Neural progenitor cell (in vitro differentiated cells): ENCODE data around the gene DNAH7. TPM values are rescaled to one million over a fixed set of nuclear protein-coding genes. Genes with fewer than 3 reads are reported as not detected.
"Not testable (repeated sequence)": the region's sequence is repeated elsewhere in the genome, so short reads cannot be mapped to it uniquely, and the experiment has no call there.

ENCODE experiments used
- DNase-seq: peaks from one replicate; pipeline ENCODE4 v3.0.0-alpha.2; 2016; ENCODE audit warnings: low spot score
- H2AFZ ChIP-seq: fragments of 200-600 bp; sonication (generic); replicated peaks from 2 replicates; pipeline ENCODE4 v1.6.1; 2016; ENCODE audit warnings: antibody characterized with exemption
- H3F3A ChIP-seq: fragments of 200-600 bp; sonication (generic); 2 replicates; pipeline ENCODE4 v1.6.1; 2016; ENCODE audit warnings: antibody characterized with exemption, low read depth
- H3K27ac ChIP-seq: fragments of 200-600 bp; sonication (generic); 2 replicates; pipeline ENCODE4 v1.5.1; 2016; ENCODE audit warnings: mild to moderate bottlenecking
- H3K27me3 ChIP-seq: fragments of 200-600 bp; sonication (generic); 2 replicates; pipeline ENCODE4 v1.6.1; 2016; ENCODE audit warnings: mild to moderate bottlenecking, moderate library complexity
- H3K36me3 ChIP-seq: fragments of 200-600 bp; sonication (generic); 2 replicates; pipeline ENCODE4 v1.5.1; 2016
- H3K4me1 ChIP-seq: fragments of 200-600 bp; sonication (generic); 2 replicates; pipeline ENCODE4 v1.6.1; 2016; ENCODE audit warnings: mixed run types
- H3K4me2 ChIP-seq: fragments of 200-600 bp; sonication (generic); 2 replicates; pipeline ENCODE4 v1.6.1; 2016
- H3K4me3 ChIP-seq: fragments of 200-600 bp; sonication (generic); 2 replicates; pipeline ENCODE4 v1.5.1; 2016
- H3K79me2 ChIP-seq: fragments of 200-600 bp; sonication (generic); 2 replicates; pipeline ENCODE4 v1.6.1; 2016; ENCODE audit warnings: low read depth
- H3K9ac ChIP-seq: fragments of 200-600 bp; sonication (generic); 2 replicates; pipeline ENCODE4 v1.6.1; 2016
- H3K9me3 ChIP-seq: fragments of 200-600 bp; sonication (generic); 2 replicates; pipeline ENCODE4 v1.5.1; 2016; ENCODE audit warnings: low read depth
- H4K20me1 ChIP-seq: fragments of 200-600 bp; sonication (generic); 2 replicates; pipeline ENCODE4 v1.6.1; 2016; ENCODE audit warnings: low read depth
- H3K27ac Mint-ChIP-seq: 3 replicates; pipeline ENCODE4 v1.8.0; 2021; ENCODE audit warnings: mixed read lengths
- H3K27me3 Mint-ChIP-seq: 2 replicates; pipeline ENCODE4 v1.8.0; 2022; ENCODE audit warnings: low read depth, mild to moderate bottlenecking, inconsistent platforms, moderate library complexity, mixed read lengths; ENCODE audit not compliant: insufficient read depth
- H3K36me3 Mint-ChIP-seq: 3 replicates; pipeline ENCODE4 v1.8.0; 2021; ENCODE audit warnings: mixed read lengths
- H3K4me1 Mint-ChIP-seq: 3 replicates; pipeline ENCODE4 v1.8.0; 2021; ENCODE audit warnings: mixed read lengths
- H3K4me3 Mint-ChIP-seq: 3 replicates; pipeline ENCODE4 v1.8.0; 2021; ENCODE audit warnings: mild to moderate bottlenecking, moderate library complexity, mixed read lengths
- H3K9me3 Mint-ChIP-seq: 3 replicates; pipeline ENCODE4 v1.8.0; 2020; ENCODE audit warnings: mixed read lengths
- EZH2 ChIP-seq: fragments of 200-600 bp; sonication (generic); IDR thresholded peaks from 2 replicates; pipeline ENCODE4 v1.6.1; 2017; ENCODE audit warnings: antibody characterized with exemption, mild to moderate bottlenecking, moderate library complexity
- EZH2phosphoT487 ChIP-seq: fragments of 200-600 bp; sonication (generic); IDR thresholded peaks from 2 replicates; pipeline ENCODE4 v1.6.1; 2017; ENCODE audit warnings: antibody characterized with exemption
- total RNA-seq: library from RNA; depleted of rRNA; stranded (reverse); fragments of >200 nt; gene quantifications from 2 replicates; pipeline ENCODE4 v1.2.3, GENCODE V29; 2015; ENCODE audit warnings: low replicate concordance
- TF ChIP-seq, protein P1 (sequence below): fragments of 200-600 bp; sonication (generic); IDR thresholded peaks from 2 replicates; pipeline ENCODE4 v1.5.1; 2017; ENCODE audit warnings: antibody characterized with exemption, mild to moderate bottlenecking

Gene DNAH7
- total RNA-seq, 1 donor from 2014 or later: 0.49 TPM

DNA sequence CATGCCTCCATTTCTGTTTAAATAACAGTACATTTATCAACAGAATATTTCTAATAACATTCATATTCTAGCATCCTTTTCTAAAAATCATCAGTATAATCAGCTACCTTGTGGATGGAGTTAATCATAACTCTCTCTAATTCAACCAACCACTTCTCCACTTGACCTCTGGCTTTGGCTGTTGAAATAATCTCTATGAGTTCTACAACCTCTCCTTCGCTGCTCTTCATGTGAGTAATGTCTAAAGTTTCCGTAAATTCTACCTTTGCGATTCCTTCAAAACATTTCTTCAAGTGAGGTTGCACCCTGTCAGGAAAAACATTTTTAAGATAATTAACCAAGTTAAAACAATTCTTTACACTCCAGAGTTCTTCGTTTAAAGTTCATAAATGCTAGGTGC, 134.2 kb downstream of the DNAH7 start:
- no peak overlapping the region for H3K27ac Mint-ChIP-seq
- peaks cover 3% of the 10 kb centered on the region for H3K36me3 Mint-ChIP-seq
- Histone ChIP-seq H3K36me3 (no peaks in the 10 kb centered on the region), H4K20me1 (no peaks in the 10 kb centered on the region), H3F3A (no peaks in the 10 kb centered on the region), H3K9ac (no peak overlapping the region), H3K79me2 (no peaks in the 10 kb centered on the region), H3K27me3 (no peaks in the 10 kb centered on the region), H3K27ac (no peak overlapping the region), H3K4me1 (no peaks in the 10 kb centered on the region), H3K4me2 (no peak overlapping the region), H3K4me3 (no peak overlapping the region), H2AFZ (no peak overlapping the region), H3K9me3 (no peaks in the 10 kb centered on the region)
- H3K9me3 Mint-ChIP-seq: no peaks in the 10 kb centered on the region
- H3K4me3 Mint-ChIP-seq: no peak overlapping the region
- TF ChIP-seq, protein P1, sequence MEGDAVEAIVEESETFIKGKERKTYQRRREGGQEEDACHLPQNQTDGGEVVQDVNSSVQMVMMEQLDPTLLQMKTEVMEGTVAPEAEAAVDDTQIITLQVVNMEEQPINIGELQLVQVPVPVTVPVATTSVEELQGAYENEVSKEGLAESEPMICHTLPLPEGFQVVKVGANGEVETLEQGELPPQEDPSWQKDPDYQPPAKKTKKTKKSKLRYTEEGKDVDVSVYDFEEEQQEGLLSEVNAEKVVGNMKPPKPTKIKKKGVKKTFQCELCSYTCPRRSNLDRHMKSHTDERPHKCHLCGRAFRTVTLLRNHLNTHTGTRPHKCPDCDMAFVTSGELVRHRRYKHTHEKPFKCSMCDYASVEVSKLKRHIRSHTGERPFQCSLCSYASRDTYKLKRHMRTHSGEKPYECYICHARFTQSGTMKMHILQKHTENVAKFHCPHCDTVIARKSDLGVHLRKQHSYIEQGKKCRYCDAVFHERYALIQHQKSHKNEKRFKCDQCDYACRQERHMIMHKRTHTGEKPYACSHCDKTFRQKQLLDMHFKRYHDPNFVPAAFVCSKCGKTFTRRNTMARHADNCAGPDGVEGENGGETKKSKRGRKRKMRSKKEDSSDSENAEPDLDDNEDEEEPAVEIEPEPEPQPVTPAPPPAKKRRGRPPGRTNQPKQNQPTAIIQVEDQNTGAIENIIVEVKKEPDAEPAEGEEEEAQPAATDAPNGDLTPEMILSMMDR: no peak
- TF ChIP-seq EZH2: no peak
- TF ChIP-seq EZH2phosphoT487: no peak
- DNase-seq: no peak
- H3K27me3 Mint-ChIP-seq: no peaks in the 10 kb centered on the region
- no peaks in the 10 kb centered on the region for H3K4me1 Mint-ChIP-seq

DNA sequence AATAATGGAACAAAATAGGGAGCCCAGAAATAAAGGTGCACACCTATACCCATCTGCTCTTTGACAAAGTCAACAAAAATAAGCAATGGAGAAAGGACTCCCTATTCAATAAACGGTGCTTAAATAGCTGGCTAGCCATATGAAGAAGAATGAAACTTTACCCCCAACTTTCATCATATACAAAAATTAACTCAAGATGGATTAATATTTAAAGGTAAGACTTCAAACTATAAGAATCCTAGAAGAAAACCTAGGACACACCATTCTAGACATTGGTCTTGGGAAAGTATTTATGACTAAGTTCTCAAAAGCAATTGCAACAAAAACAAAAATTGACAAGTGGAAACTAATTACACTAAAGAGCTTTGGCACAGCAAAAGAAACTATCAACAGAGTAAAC, 139.1 kb downstream of the DNAH7 start:
- no peak overlapping the region for H3K4me3 ChIP-seq
- no peak overlapping the region for H2AFZ ChIP-seq
- H3K4me1 ChIP-seq: no peaks in the 10 kb centered on the region
- H3K36me3 ChIP-seq: no peaks in the 10 kb centered on the region
- Mint-ChIP-seq H3K27ac (no peak overlapping the region), H3K4me3 (no peak overlapping the region), H3K9me3 (no peaks in the 10 kb centered on the region), H3K27me3 (no peaks in the 10 kb centered on the region), H3K36me3 (peaks cover 3% of the 10 kb centered on the region), H3K4me1 (no peaks in the 10 kb centered on the region)
- H4K20me1 ChIP-seq: no peaks in the 10 kb centered on the region
- TF ChIP-seq EZH2phosphoT487: no peak
- TF ChIP-seq EZH2: no peak
- TF ChIP-seq, protein P1: no peak
- no peak overlapping the region for H3K4me2 ChIP-seq
- H3K9ac ChIP-seq: no peak overlapping the region
- H3K27ac ChIP-seq: no peak overlapping the region
- H3K27me3 ChIP-seq: no peaks in the 10 kb centered on the region
- no peaks in the 10 kb centered on the region for H3K79me2 ChIP-seq
- no peak for DNase-seq
- H3K9me3 ChIP-seq: no peaks in the 10 kb centered on the region
- no peaks in the 10 kb centered on the region for H3F3A ChIP-seq

DNA sequence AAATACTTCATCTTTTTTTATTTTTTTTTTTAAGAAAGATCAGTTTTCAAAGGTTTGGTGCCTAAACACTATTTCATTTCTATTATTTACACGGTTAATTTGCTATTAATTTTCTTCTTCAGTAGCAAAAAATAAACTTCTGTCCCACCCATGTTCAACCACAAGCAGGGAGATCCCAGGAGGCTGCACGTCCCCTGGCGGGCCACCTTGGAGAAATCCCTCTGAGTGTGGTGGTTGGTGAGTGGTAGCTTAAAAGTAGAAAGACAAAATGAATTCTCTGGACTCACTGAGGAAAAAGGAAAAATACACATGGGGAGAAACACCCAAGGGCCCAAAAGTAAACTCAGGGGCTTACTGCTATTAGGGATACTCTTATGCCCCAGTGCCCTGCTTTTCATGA, 143.5 kb downstream of the DNAH7 start:
- Histone ChIP-seq H3K9ac (no peak overlapping the region), H3K9me3 (peaks cover 2% of the 10 kb centered on the region), H3K4me2 (no peak overlapping the region), H3K27me3 (no peaks in the 10 kb centered on the region), H3K36me3 (no peaks in the 10 kb centered on the region), H3F3A (no peaks in the 10 kb centered on the region), H3K4me3 (no peak overlapping the region), H2AFZ (no peak overlapping the region), H4K20me1 (no peaks in the 10 kb centered on the region), H3K79me2 (no peaks in the 10 kb centered on the region), H3K27ac (no peak overlapping the region), H3K4me1 (no peaks in the 10 kb centered on the region)
- Mint-ChIP-seq H3K36me3 (no peaks in the 10 kb centered on the region), H3K4me1 (no peaks in the 10 kb centered on the region), H3K27me3 (no peaks in the 10 kb centered on the region), H3K27ac (no peak overlapping the region), H3K4me3 (no peak overlapping the region), H3K9me3 (peaks cover 3% of the 10 kb centered on the region)
- DNase-seq: no peak
- TF ChIP-seq EZH2phosphoT487: no peak
- TF ChIP-seq, protein P1: no peak
- TF ChIP-seq EZH2: no peak

DNA sequence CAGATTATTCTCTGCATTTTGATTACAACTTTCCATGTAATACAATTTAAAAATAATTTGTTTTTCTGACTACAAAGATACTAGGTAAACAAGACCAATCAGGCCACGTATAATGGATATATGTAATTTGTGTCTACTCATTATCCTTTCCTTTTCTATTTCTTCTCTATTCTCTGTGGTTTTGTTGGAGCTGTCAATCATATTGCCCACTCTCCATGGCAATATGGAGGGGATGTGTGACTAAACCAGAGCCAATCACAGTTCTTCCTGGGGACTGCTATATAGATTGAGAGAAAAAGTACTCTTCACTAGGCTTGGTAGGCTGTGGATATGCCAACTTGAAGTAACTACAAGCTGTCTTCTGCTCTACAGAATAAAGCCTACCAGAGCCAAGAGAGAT, 144.7 kb downstream of the DNAH7 start:
- H3F3A ChIP-seq: no peaks in the 10 kb centered on the region
- Mint-ChIP-seq H3K27ac (no peak overlapping the region), H3K4me3 (no peak overlapping the region), H3K4me1 (no peaks in the 10 kb centered on the region), H3K36me3 (no peaks in the 10 kb centered on the region), H3K27me3 (no peaks in the 10 kb centered on the region), H3K9me3 (peaks cover 7% of the 10 kb centered on the region)
- H3K27ac ChIP-seq: no peak overlapping the region
- no peak overlapping the region for H3K9ac ChIP-seq
- DNase-seq: no peak
- H3K79me2 ChIP-seq: no peaks in the 10 kb centered on the region
- TF ChIP-seq, protein P1: no peak
- TF ChIP-seq EZH2phosphoT487 (no peak), EZH2 (no peak)
- no peaks in the 10 kb centered on the region for H3K4me1 ChIP-seq
- H3K4me2 ChIP-seq: no peak overlapping the region
- no peaks in the 10 kb centered on the region for H3K36me3 ChIP-seq
- no peaks in the 10 kb centered on the region for H3K27me3 ChIP-seq
- peaks cover 4% of the 10 kb centered on the region for H3K9me3 ChIP-seq
- no peaks in the 10 kb centered on the region for H4K20me1 ChIP-seq
- H3K4me3 ChIP-seq: no peak overlapping the region
- H2AFZ ChIP-seq: no peak overlapping the region

DNA sequence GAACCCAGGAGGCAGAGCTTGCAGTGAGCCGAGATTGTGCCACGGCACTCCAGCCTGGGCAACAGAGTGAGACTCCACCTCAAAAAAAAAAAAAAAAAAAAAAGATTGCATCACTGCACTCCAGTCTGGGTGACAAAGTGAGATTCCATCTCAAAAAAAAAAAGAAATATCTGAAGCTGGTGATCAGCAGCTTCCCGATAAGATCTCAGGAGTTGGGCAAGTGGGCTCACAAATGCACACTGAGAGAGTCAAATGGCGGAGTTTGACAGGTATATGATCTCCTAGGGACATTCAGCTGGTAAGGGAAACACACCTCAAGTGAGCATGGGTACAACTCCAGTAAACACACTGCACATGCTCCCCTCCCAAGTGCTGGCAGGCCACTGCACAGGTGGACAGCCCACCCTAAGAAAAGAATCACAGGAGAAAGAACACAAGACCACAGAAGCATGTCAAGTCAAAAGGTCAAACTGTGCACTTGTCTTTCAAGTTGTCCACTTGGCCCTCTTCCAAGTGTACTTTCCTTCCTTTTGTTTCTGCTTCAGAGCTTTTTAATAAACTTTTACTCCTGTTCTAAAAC, 151.5 kb downstream of the DNAH7 start:
- not testable (repeated sequence) for H3K27ac ChIP-seq, H4K20me1 ChIP-seq, H3K27me3 ChIP-seq, DNase-seq, H3K27ac Mint-ChIP-seq, H3K9me3 ChIP-seq, H2AFZ ChIP-seq, H3K9me3 Mint-ChIP-seq, H3K79me2 ChIP-seq, H3K9ac ChIP-seq, H3K4me3 Mint-ChIP-seq, H3K4me1 ChIP-seq, H3K4me3 ChIP-seq, H3F3A ChIP-seq, H3K27me3 Mint-ChIP-seq, H3K36me3 Mint-ChIP-seq, H3K4me2 ChIP-seq, H3K36me3 ChIP-seq, H3K4me1 Mint-ChIP-seq
